ENCODE measurements around the gene ACTL10. TPM values are rescaled to one million over a fixed set of nuclear protein-coding genes. Genes with fewer than 3 reads are reported as not detected.
"Not testable (repeated sequence)": the region's sequence is repeated elsewhere in the genome, so short reads cannot be mapped to it uniquely, and the experiment has no call there.

The ACTL10 gene
- total and polyA plus RNA-seq, 2 of the 13 experiments (the other 11 are each of a cell fraction or from before 2014, with no cell fraction given): not detected

DNA sequence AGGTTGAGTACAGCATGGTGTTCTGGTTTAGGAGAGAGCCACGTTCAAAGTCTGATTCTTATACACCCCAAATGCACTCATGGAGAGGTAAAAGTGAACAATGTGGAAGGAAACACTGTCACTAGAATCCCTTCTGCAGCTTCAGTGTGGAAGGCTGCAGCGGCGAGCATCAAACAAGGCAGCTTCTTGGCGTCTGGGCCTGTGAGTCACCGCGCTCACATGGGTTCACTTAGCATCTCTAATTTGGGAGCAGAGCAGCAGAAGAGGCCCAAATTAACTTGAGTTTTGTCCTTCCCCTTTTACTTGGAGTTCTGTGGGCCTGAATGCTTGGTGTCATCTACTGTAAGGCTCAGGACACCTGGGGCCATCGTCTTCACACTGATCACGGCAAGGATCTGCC, 30.4 kb downstream of the ACTL10 start:
- H3K9ac ChIP-seq (ENCODE audit: insufficient read depth, low read depth, low read length): no peak overlapping the region
- intact Hi-C loops (cut with micrococcal nuclease; ENCODE audit: unreplicated experiment) (no loop called here), in situ Hi-C loops (cut with HindIII; ENCODE audit: extremely low pct_ligation_motif_present, low pct_unique_long_range_greater_than_20kb) (no loop called here)
- no peaks in the 10 kb centered on the region for H3K79me2 ChIP-seq (ENCODE audit: insufficient read depth, low read length)
- WGBS (ENCODE audit: low lambda C conversion rate): 56% methylated on average over 8 of the region's 8 CpGs
- CTCF ChIA-PET (ENCODE audit: low intra/inter-chr PET ratio, low total read pairs): no interaction called here
- no peaks in the 10 kb centered on the region for H3K9me3 ChIP-seq (ENCODE audit: low read length)
- peak overlapping the region; percentile 78 for H2AFZ ChIP-seq (ENCODE audit: low read length)
- H3K4me2 ChIP-seq (ENCODE audit: low read depth, low read length): peak overlapping the region; percentile 21; the same call in 1 of the 2 replicates
- H4K20me1 ChIP-seq (ENCODE audit: insufficient read depth, low read length): no peaks in the 10 kb centered on the region
- no peak for ATAC-seq
- TF ChIP-seq, protein P1, sequence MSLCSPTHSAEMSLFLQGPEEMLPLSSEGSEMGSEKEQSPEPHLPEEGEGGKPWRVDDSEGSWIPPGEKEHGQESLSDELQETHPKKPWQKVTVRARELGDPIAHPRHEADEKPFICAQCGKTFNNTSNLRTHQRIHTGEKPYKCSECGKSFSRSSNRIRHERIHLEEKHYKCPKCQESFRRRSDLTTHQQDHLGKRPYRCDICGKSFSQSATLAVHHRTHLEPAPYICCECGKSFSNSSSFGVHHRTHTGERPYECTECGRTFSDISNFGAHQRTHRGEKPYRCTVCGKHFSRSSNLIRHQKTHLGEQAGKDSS (CRISPR knock-in tag; IDR thresholded peaks at IDR 0.05; ENCODE audit: borderline replicate concordance, low read depth): no peak
- TF ChIP-seq FOSL2 (CRISPR knock-in tag; IDR thresholded peaks at IDR 0.05) (peak; percentile 39; the same call in 1 of the 2 replicates), ZNF138 (CRISPR knock-in tag; IDR thresholded peaks at IDR 0.05; ENCODE audit: low read depth) (0 out of 2 replicates have a peak, but pooled peaks have one; percentile 36)
- DNase-seq (ENCODE audit: low spot score): no peak
- H3K4me3 ChIP-seq (replicated peaks in 1 of 3; ENCODE audit: insufficient read depth in 1 of 3, low read depth in 2 of 3, low read length in 3 of 3): no peak overlapping the region
- no peak overlapping the region for H3K27ac ChIP-seq (ENCODE audit: extremely low read length, insufficient read depth, low read length)
- FAIRE-seq: no peak
- no TSS peak for BruUV-seq (replicated peaks)
- no peaks in the 10 kb centered on the region for H3K27me3 ChIP-seq (ENCODE audit: control insufficient read depth in 1 of 2, insufficient read depth in 2 of 2, low read length in 2 of 2)
- H3K36me3 ChIP-seq (replicated peaks in 1 of 2; ENCODE audit: control insufficient read depth in 1 of 2, insufficient read depth in 2 of 2, low read length in 2 of 2): no peaks in the 10 kb centered on the region
- H3K4me1 ChIP-seq (ENCODE audit: insufficient read depth, low read length): peaks cover 49% of the 10 kb centered on the region
- POLR2A ChIA-PET: no interaction called here

DNA sequence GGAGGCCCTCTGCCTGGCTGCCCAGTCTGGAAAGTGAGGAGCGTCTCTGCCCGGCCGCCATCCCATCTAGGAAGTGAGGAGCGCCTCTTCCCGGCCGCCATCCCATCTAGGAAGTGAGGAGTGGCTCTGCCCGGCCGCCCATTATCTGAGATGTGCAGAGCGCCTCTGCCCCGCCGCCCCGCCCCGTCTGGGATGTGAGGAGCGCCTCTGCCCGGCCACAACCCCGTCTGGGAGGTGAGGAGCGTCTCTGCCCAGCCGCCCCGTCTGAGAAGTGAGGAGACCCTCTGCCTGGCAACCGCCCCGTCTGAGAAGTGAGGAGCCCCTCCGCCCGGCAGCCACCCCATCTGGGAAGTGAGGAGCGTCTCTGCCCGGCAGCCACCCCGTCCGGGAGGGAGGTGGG, 32.2 kb downstream of the ACTL10 start:
- H3K36me3 ChIP-seq (replicated peaks in 1 of 2; ENCODE audit: control insufficient read depth in 1 of 2, insufficient read depth in 2 of 2, low read length in 2 of 2); FAIRE-seq; DNase-seq (ENCODE audit: low spot score); BruUV-seq (replicated peaks); H3K4me3 ChIP-seq (replicated peaks in 1 of 3; ENCODE audit: insufficient read depth in 1 of 3, low read depth in 2 of 3, low read length in 3 of 3); intact Hi-C loops (cut with micrococcal nuclease; ENCODE audit: unreplicated experiment); POLR2A ChIA-PET; ATAC-seq; in situ Hi-C loops (cut with HindIII; ENCODE audit: extremely low pct_ligation_motif_present, low pct_unique_long_range_greater_than_20kb); H3K27me3 ChIP-seq (ENCODE audit: control insufficient read depth in 1 of 2, insufficient read depth in 2 of 2, low read length in 2 of 2); H3K79me2 ChIP-seq (ENCODE audit: insufficient read depth, low read length); CTCF ChIA-PET (ENCODE audit: low intra/inter-chr PET ratio, low total read pairs); H4K20me1 ChIP-seq (ENCODE audit: insufficient read depth, low read length); H3K4me2 ChIP-seq (ENCODE audit: low read depth, low read length); H3K9ac ChIP-seq (ENCODE audit: insufficient read depth, low read depth, low read length); H3K27ac ChIP-seq (ENCODE audit: extremely low read length, insufficient read depth, low read length); H2AFZ ChIP-seq (ENCODE audit: low read length); H3K9me3 ChIP-seq (ENCODE audit: low read length): not testable (repeated sequence)
- H3K4me1 ChIP-seq (ENCODE audit: insufficient read depth, low read length): peaks cover 52% of the 10 kb centered on the region
- 91% methylated on average over 17 of the region's 27 CpGs for WGBS (ENCODE audit: low lambda C conversion rate)
